MV-4-11 (cell line): ENCODE results near the gene MAGEB6B.
"Not testable (repeated sequence)": the region's sequence is repeated elsewhere in the genome, so short reads cannot be mapped to it uniquely, and the experiment has no call there.

Experiments
- DNase-seq: peaks from one replicate; lab custom pipeline; 2025; lab: John Stamatoyannopoulos, UW

MAGEB6B gene, protein sequence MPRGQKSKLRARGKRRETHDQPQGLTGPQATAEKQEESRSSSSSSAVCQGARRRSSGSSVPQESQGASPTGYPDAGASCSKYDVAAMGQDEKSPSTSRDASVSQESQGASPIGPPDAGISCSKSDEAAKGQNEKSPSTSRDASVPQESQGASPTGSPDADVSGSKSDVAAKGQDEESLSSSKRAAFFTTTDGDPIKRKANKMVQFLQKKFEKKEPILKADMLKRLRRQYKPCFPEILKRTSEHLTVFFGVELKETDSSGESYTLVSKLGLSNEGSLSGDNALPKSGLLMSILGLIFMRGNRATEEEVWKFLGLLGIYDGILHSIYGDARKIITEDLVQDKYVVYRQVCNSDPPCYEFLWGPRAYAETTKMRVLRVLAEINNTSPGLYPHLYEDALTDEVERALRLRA

DNA sequence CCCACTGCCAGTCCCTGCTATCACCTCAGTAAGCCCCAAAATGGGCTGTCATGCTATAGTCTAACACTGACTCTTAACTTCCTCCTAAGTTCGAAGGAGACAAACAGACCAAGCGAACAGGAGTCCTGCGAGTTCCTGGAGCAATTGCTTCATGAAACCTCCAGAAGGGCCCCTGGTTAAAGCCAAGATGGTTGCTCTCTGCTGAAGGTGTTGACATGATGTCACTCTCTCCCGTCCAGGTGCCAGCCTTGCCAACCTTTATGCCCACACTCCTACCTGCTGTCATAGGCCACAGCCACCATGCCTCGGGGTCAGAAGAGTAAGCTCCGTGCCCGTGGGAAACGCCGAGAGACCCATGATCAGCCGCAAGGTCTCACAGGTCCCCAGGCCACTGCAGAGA is at the start of gene MAGEB6B:
MAGEB6B (plus strand) TSS at position 301 of the 400 bp plus-strand sequence; CDS start at position 301, 0 bp downstream.
- no peak for DNase-seq

DNA sequence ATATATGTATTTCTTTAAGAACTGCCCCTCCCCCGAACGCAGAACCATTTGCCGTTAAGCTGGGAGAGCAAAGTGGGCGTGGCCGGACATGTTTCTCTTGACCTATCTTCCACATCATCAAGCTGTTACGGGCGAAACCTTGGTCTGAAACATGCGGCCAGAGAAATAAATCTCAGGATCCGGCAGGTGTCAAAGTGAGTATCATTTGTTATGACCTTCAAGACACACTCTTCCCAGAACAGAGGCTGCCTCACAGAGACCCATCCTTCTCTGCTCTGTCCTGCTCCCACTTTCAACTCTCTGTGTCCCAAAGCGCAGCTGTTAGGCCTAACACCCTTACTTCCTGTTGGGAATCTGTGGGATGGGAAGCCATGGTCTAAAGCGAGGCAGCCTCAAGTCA is 22.1 kb upstream of the MAGEB6B start, which contains the start of gene MAGEB18:
MAGEB18 (plus strand) TSS at position 70 of the 400 bp plus-strand sequence. CDS start 643 bp downstream, outside the sequence.
- no peak for DNase-seq

DNA sequence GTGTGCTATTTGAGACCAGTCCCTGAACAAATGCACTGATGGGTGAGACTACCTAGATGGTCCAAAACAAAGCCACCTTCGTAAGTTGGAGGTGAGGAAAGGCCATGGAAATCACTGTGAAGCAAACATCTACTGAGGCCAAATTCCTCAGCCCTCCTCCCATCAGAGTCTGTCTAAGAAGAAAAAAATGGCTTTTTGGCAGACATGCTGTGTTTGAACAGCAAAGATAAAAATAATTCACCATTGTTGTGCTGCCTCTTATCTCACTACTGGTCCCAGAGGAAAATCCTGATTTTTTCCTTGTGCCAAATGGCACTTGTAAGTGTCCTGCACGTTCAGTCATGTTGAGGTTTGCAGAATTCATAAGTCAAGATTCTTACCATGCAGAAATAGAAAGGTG is 14.4 kb upstream of the MAGEB6B start:
- no peak for DNase-seq

DNA sequence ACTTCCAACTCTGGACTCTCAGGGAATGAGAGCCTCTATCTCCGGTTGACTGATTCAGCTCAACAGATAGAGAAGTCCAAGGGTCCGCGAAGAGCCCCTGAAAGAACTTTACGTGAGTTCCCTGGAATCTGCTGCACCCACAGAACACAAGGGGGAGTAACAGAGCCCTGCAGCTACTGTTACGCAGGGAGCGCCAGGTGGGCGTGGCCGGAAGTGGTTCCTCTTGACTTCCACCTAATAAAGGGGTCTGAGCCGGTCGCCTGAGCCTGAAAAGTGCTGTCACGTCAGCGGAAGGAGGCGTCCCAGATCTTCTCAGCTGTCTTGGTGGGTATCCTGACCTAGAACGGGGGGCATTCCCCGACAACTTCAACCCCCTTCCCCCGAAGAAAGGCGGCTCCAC is 31.8 kb downstream of the MAGEB6B start, which contains the start of gene MAGEB6:
MAGEB6 (plus strand) TSS at position 237 of the 400 bp plus-strand sequence. CDS start 1,407 bp downstream, outside the sequence.
- no peak for DNase-seq

DNA sequence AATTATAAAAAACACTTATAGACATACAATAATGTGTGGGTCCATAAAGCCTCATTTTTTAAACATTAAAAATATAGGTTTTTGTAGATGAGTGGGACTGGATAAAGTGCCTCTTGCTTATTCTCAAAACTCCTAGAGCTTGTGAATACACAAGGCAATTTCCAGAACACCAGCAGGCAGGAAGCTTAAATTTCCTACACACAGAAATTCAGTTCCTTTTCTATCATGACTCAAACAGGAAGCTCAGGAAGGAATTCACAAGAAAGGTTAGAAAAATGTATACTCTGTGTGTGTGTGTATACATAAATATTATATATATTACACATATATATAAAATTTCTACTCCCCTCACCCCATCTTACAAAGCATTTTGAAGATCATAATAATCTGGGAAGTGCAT is 43.2 kb downstream of the MAGEB6B start:
- no peak for DNase-seq

DNA sequence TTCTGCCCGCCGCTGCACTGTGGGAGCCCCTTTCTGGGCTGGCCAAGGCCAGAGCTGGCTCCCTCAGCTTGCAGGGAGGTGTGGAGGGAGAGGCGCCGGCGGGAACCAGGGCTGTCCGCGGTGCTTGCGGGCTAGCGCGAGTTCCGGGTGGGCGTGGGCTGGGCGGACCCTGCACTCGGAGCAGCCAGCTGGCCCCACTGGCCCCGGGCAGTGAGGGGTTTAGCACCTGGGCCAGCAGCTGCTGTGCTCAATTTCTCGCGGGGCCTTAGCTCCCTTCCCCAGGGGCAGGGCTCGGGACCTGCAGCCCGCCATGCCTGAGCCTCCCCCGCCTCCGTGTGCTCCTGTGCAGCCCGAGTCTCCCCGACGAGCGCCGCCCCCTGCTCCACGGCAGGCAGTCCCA is 44.3 kb downstream of the MAGEB6B start:
- not testable (repeated sequence) for DNase-seq

DNA sequence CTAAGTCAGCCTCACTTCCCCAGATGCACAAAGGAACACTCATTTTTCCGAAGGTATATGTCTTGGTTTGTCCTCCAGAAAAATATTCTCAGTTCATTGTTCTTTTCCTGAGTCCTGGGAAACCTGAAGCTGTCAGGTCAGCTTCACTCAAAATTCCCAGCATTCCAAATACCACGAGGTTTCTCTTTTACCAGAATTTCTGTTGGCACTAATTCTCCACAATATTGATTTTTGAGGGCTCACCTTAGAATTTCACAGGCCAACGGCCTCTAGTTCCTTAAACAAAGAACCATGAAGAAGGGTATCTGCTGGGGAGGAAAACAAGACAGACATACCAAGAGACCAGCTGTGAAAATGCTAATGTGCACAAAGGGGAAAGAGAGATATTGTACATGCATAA is 47.6 kb downstream of the MAGEB6B start:
- DNase-seq, result no peak
